H9 (cell line): ENCODE data around the gene SFRP2. TPM values are rescaled to one million over a fixed set of nuclear protein-coding genes. Genes with fewer than 3 reads are reported as not detected.

ENCODE experiments used
- DNase-seq: peaks from one replicate; pipeline ENCODE4 v3.0.0-alpha.2; 2017
- H2AFZ ChIP-seq: one replicate; pipeline ENCODE4 v1.6.1; 2013; ENCODE audit warnings: mild to moderate bottlenecking, low read length, control low read depth, moderate library complexity
- H2AK5ac ChIP-seq: 2 replicates; pipeline ENCODE4 v1.6.1; 2013; ENCODE audit warnings: low read length, control low read depth, mixed read lengths; ENCODE audit not compliant: insufficient read length
- H2BK120ac ChIP-seq: one replicate; pipeline ENCODE4 v1.6.1; 2013; ENCODE audit warnings: low read depth, mild to moderate bottlenecking, low read length, control low read depth, inconsistent platforms; ENCODE audit not compliant: poor library complexity, severe bottlenecking
- H2BK12ac ChIP-seq: 2 replicates; pipeline ENCODE4 v1.6.1; 2013; ENCODE audit warnings: low read length, control low read depth, mixed read lengths, low read depth; ENCODE audit not compliant: insufficient read length
- H2BK15ac ChIP-seq: 2 replicates; pipeline ENCODE4 v1.6.1; 2013; ENCODE audit warnings: low read depth, low read length, control low read depth
- H2BK20ac ChIP-seq: one replicate; pipeline ENCODE4 v1.6.1; 2013; ENCODE audit warnings: low read depth, mild to moderate bottlenecking, low read length, control low read depth, inconsistent platforms; ENCODE audit not compliant: poor library complexity, severe bottlenecking
- H2BK5ac ChIP-seq: 2 replicates; pipeline ENCODE4 v1.6.1; 2013; ENCODE audit warnings: low read length, control low read depth, mixed read lengths; ENCODE audit not compliant: insufficient read length
- H3K14ac ChIP-seq: 2 replicates; pipeline ENCODE4 v1.6.1; 2013; ENCODE audit warnings: low read length, control low read depth; ENCODE audit not compliant: insufficient read depth
- H3K18ac ChIP-seq: 2 replicates; pipeline ENCODE4 v1.6.1; 2013; ENCODE audit warnings: low read depth, mild to moderate bottlenecking, mixed read lengths, low read length, control low read depth; ENCODE audit not compliant: insufficient read length
- H3K23ac ChIP-seq: 2 replicates; pipeline ENCODE4 v1.6.1; 2013; ENCODE audit warnings: low read length, control low read depth, mixed read lengths, low read depth; ENCODE audit not compliant: insufficient read length
- H3K23me2 ChIP-seq: 2 replicates; pipeline ENCODE4 v1.6.1; 2013; ENCODE audit warnings: low read depth, mild to moderate bottlenecking, mixed read lengths, low read length, control low read depth; ENCODE audit not compliant: insufficient read length, poor library complexity, severe bottlenecking
- H3K27ac ChIP-seq: 2 replicates; pipeline ENCODE4 v1.5.1; 2013; ENCODE audit warnings: low read length, control low read depth, mixed read lengths, low read depth; ENCODE audit not compliant: insufficient read length
- H3K27me3 ChIP-seq: 2 replicates; pipeline ENCODE4 v1.6.1; 2013; ENCODE audit warnings: low read length, control low read depth, inconsistent platforms; ENCODE audit not compliant: insufficient read depth
- H3K4ac ChIP-seq: 2 replicates; pipeline ENCODE4 v1.6.1; 2013; ENCODE audit warnings: low read depth, mild to moderate bottlenecking, control low read depth, inconsistent platforms, low read length, moderate library complexity
- H3K4me1 ChIP-seq: 2 replicates; pipeline ENCODE4 v1.6.1; 2013; ENCODE audit warnings: low read length, control low read depth, inconsistent platforms; ENCODE audit not compliant: insufficient read depth
- H3K4me2 ChIP-seq: 2 replicates; pipeline ENCODE4 v1.6.1; 2013; ENCODE audit warnings: low read length, control low read depth, mixed read lengths; ENCODE audit not compliant: insufficient read length, insufficient read depth
- H3K56ac ChIP-seq: 2 replicates; pipeline ENCODE4 v1.6.1; 2013; ENCODE audit warnings: low read depth, mild to moderate bottlenecking, mixed read lengths, low read length, control low read depth; ENCODE audit not compliant: insufficient read length
- H3K79me1 ChIP-seq: 2 replicates; pipeline ENCODE4 v1.6.1; 2013; ENCODE audit warnings: low read depth, mild to moderate bottlenecking, moderate library complexity, low read length, control low read depth, inconsistent platforms; ENCODE audit not compliant: insufficient read depth, poor library complexity, severe bottlenecking
- H3K79me2 ChIP-seq: 2 replicates; pipeline ENCODE4 v1.6.1; 2013; ENCODE audit warnings: low read length, control low read depth, inconsistent platforms; ENCODE audit not compliant: insufficient read depth
- H3K9ac ChIP-seq: 2 replicates; pipeline ENCODE4 v1.6.1; 2013; ENCODE audit warnings: low read length, control low read depth, mixed read lengths; ENCODE audit not compliant: insufficient read length; ENCODE audit errors: extremely low read depth
- H3K9me3 ChIP-seq: one replicate; pipeline ENCODE4 v1.6.1; 2013; ENCODE audit warnings: low read depth, low read length, inconsistent platforms; ENCODE audit not compliant: control insufficient read depth
- H3T11ph ChIP-seq: one replicate; pipeline ENCODE4 v1.6.1; 2013; ENCODE audit warnings: mild to moderate bottlenecking, low read length, control low read depth, inconsistent platforms
- H4K20me1 ChIP-seq: one replicate; pipeline ENCODE4 v1.6.1; 2013; ENCODE audit not compliant: control insufficient read depth, insufficient read length, insufficient read depth
- H4K5ac ChIP-seq: 2 replicates; pipeline ENCODE4 v1.6.1; 2013; ENCODE audit warnings: low read depth, mild to moderate bottlenecking, mixed read lengths, low read length, control low read depth; ENCODE audit not compliant: insufficient read length
- H4K8ac ChIP-seq: replicated peaks from 2 replicates; pipeline ENCODE4 v1.6.1; 2013; ENCODE audit warnings: low read length, control low read depth, mixed read lengths, low read depth; ENCODE audit not compliant: insufficient read length
- H4K91ac ChIP-seq: 2 replicates; pipeline ENCODE4 v1.6.1; 2013; ENCODE audit warnings: low read depth, mild to moderate bottlenecking, moderate library complexity, mixed read lengths, low read length, control low read depth; ENCODE audit not compliant: insufficient read length
- H3K27ac Mint-ChIP-seq, 3 experiments: 2 replicates in 2 of 3; 3 replicates in 1 of 3; pipeline ENCODE4 v1.8.0; 2020 to 2021; ENCODE audit warnings: mixed read lengths in 3 of 3, mild to moderate bottlenecking in 1 of 3, moderate library complexity in 1 of 3
- H3K27me3 Mint-ChIP-seq: 2 replicates; pipeline ENCODE4 v1.8.0; 2021; ENCODE audit warnings: low read depth, mild to moderate bottlenecking, moderate library complexity, mixed read lengths
- H3K36me3 Mint-ChIP-seq, 3 experiments: 2 replicates in 2 of 3; 3 replicates in 1 of 3; pipeline ENCODE4 v1.8.0; 2020 to 2021; ENCODE audit warnings: low read depth in 3 of 3, mixed read lengths in 3 of 3; ENCODE audit not compliant: insufficient read depth in 1 of 3
- H3K4me1 Mint-ChIP-seq, 2 experiments: 2 replicates each; pipeline ENCODE4 v1.8.0; 2020; ENCODE audit warnings: mixed read lengths in 2 of 2
- H3K4me3 Mint-ChIP-seq, 2 experiments: 2 replicates in 1 of 2; 3 replicates in 1 of 2; pipeline ENCODE4 v1.8.0; 2020 to 2021; ENCODE audit warnings: mild to moderate bottlenecking in 2 of 2, mixed read lengths in 2 of 2, moderate library complexity in 1 of 2
- H3K9me3 Mint-ChIP-seq, 2 experiments: 2 replicates in 1 of 2; 3 replicates in 1 of 2; pipeline ENCODE4 v1.8.0; 2020; ENCODE audit warnings: mild to moderate bottlenecking in 2 of 2, mixed read lengths in 2 of 2, moderate library complexity in 1 of 2
- WGBS: extraction: QIAGEN DNeasy Blood & Tissue Kit; methylation state at CpG from one replicate; pipeline ENCODE4 v1.1.7; 2013; ENCODE audit warnings: missing lambda C conversion rate, low lambda C conversion rate, mixed read lengths; ENCODE audit not compliant: insufficient read length; ENCODE audit errors: extremely low coverage; 5-methylcytosine and 5-hydroxymethylcytosine counted together
- total RNA-seq: library from RNA; stranded (reverse); gene quantifications from 2 replicates; pipeline ENCODE4 v1.2.1, GENCODE V29; 2021
- TF ChIP-seq, protein P1 (sequence below): fragments of 200-600 bp; sonication (generic); conservative IDR thresholded peaks from 3 replicates; pipeline ENCODE4 v1.8.0; 2021; ENCODE audit warnings: antibody characterized with exemption, mild to moderate bottlenecking

SFRP2 gene
- total RNA-seq, 1 experiment from 2014 or later: 156 TPM

- no peak overlapping the region for H3K27ac Mint-ChIP-seq
- H2BK120ac ChIP-seq: no peak overlapping the region
- no peak overlapping the region for H3K23ac ChIP-seq
- H4K8ac ChIP-seq: no peak overlapping the region
- no peak overlapping the region for H4K5ac ChIP-seq
- no peaks in the 10 kb centered on the region for H3K79me1 ChIP-seq
- TF ChIP-seq, protein P1, sequence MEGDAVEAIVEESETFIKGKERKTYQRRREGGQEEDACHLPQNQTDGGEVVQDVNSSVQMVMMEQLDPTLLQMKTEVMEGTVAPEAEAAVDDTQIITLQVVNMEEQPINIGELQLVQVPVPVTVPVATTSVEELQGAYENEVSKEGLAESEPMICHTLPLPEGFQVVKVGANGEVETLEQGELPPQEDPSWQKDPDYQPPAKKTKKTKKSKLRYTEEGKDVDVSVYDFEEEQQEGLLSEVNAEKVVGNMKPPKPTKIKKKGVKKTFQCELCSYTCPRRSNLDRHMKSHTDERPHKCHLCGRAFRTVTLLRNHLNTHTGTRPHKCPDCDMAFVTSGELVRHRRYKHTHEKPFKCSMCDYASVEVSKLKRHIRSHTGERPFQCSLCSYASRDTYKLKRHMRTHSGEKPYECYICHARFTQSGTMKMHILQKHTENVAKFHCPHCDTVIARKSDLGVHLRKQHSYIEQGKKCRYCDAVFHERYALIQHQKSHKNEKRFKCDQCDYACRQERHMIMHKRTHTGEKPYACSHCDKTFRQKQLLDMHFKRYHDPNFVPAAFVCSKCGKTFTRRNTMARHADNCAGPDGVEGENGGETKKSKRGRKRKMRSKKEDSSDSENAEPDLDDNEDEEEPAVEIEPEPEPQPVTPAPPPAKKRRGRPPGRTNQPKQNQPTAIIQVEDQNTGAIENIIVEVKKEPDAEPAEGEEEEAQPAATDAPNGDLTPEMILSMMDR: no peak
- no peak overlapping the region for H3K56ac ChIP-seq
- H2BK5ac ChIP-seq: no peak overlapping the region
- H3K4me1 Mint-ChIP-seq: peaks cover 0 to 4% of the 10 kb centered on the region in 2 experiments
- H3K4me3 Mint-ChIP-seq: no peak overlapping the region
- H3K36me3 Mint-ChIP-seq: peaks cover 0 to 3% (median 0%) of the 10 kb centered on the region in 3 experiments; a peak in 1 of 7 replicates
- no peak overlapping the region for H2BK15ac ChIP-seq
- no peak overlapping the region for H2AK5ac ChIP-seq
- H3K23me2 ChIP-seq: no peaks in the 10 kb centered on the region
- H3K27me3 ChIP-seq: no peaks in the 10 kb centered on the region
- H2AFZ ChIP-seq: no peak overlapping the region
- no peak overlapping the region for H3K27ac ChIP-seq
- no peak overlapping the region for H3K14ac ChIP-seq
- H3T11ph ChIP-seq: no peak overlapping the region
- H3K9ac ChIP-seq: no peak overlapping the region
- no peak overlapping the region for H2BK20ac ChIP-seq
- no peak overlapping the region for H3K18ac ChIP-seq
- H4K91ac ChIP-seq: no peak overlapping the region
- H4K20me1 ChIP-seq: no peaks in the 10 kb centered on the region
- no peaks in the 10 kb centered on the region for H3K79me2 ChIP-seq
- H3K4me1 ChIP-seq: no peaks in the 10 kb centered on the region
- no peak overlapping the region for H3K4me2 ChIP-seq
- no peak for DNase-seq
- no peaks in the 10 kb centered on the region for H3K9me3 ChIP-seq
- WGBS: no CpG with 5 or more reads among the region's 3 CpGs
- H3K4ac ChIP-seq: no peak overlapping the region
- H2BK12ac ChIP-seq: no peak overlapping the region
- no peaks in the 10 kb centered on the region for H3K9me3 Mint-ChIP-seq
- H3K27me3 Mint-ChIP-seq: no peaks in the 10 kb centered on the region; the same call in none of the 2 replicates
Observed at GRCh38 chr4:153798901-153799693, 10.2 kb upstream of the SFRP2 start.
